PC-9 (cell line): ENCODE measurements around the gene CLDN8. TPM values are rescaled to one million over a fixed set of nuclear protein-coding genes. Genes with fewer than 3 reads are reported as not detected.

Experiments used
- BruUV-seq: library from RNA; stranded (reverse); fragments of 400-500 nt; replicated peaks from 2 replicates; lab custom pipeline; 2021; lab: Mats Ljungman, UMichigan
- CTCF ChIA-PET: fragments of 300-600 bp; sonication (Branson Sonifier 250); formaldehyde crosslinking; loops from one replicate; lab custom pipeline; 2022; ENCODE audit warnings: antibody characterized with exemption; lab: Charles Lee
- POLR2A ChIA-PET: fragments of 300-600 bp; sonication (Branson Sonifier 250); formaldehyde crosslinking; loops from one replicate; lab custom pipeline; 2022; ENCODE audit warnings: antibody characterized with exemption; ENCODE audit not compliant: unreplicated experiment; lab: Charles Lee
- DNase-seq, 2 experiments: peaks; one replicate each; pipeline versions ENCODE4 v3.0.0 to v3.0.0-alpha.2; 2015 to 2022; ENCODE audit warnings: mixed read lengths in 1 of 2
- H2AFZ ChIP-seq: fragments of 200-600 bp; sonication (generic); 2 replicates; pipeline ENCODE4 v1.8.1; 2017; ENCODE audit warnings: antibody characterized with exemption
- H3F3A ChIP-seq: fragments of 200-600 bp; sonication (generic); 2 replicates; pipeline ENCODE4 v1.8.1; 2017; ENCODE audit warnings: antibody characterized with exemption, mild to moderate bottlenecking, low read depth; ENCODE audit not compliant: insufficient read depth
- H3K27ac ChIP-seq: fragments of 200-600 bp; sonication (generic); 2 replicates; pipeline ENCODE4 v1.6.1; 2016; ENCODE audit warnings: mixed run types
- H3K27me3 ChIP-seq: fragments of 200-600 bp; sonication (generic); 2 replicates; pipeline ENCODE4 v1.6.1; 2016; ENCODE audit warnings: low read depth, mixed run types; ENCODE audit not compliant: insufficient read depth
- H3K36me3 ChIP-seq: fragments of 200-600 bp; sonication (generic); 2 replicates; pipeline ENCODE4 v1.6.1; 2016; ENCODE audit warnings: low read depth, mixed run types
- H3K4me1 ChIP-seq: fragments of 200-600 bp; sonication (generic); replicated peaks from 2 replicates; pipeline ENCODE4 v1.6.1; 2016; ENCODE audit warnings: mixed run types; ENCODE audit not compliant: insufficient read depth
- H3K4me2 ChIP-seq: fragments of 200-600 bp; sonication (generic); 2 replicates; pipeline ENCODE4 v1.6.1; 2017; ENCODE audit warnings: mixed run types
- H3K4me3 ChIP-seq: fragments of 200-600 bp; sonication (generic); 2 replicates; pipeline ENCODE4 v1.6.1; 2016; ENCODE audit warnings: mixed run types
- H3K79me2 ChIP-seq: fragments of 200-600 bp; sonication (generic); 2 replicates; pipeline ENCODE4 v1.6.1; 2017; ENCODE audit warnings: low read depth, mixed run types
- H3K9me2 ChIP-seq: fragments of 200-600 bp; sonication (generic); 2 replicates; pipeline ENCODE4 v1.8.1; 2017; ENCODE audit warnings: mild to moderate bottlenecking; ENCODE audit not compliant: insufficient read depth
- H3K9me3 ChIP-seq: fragments of 200-600 bp; sonication (generic); 2 replicates; pipeline ENCODE4 v1.8.1; 2016; ENCODE audit warnings: low read depth; ENCODE audit not compliant: insufficient read depth
- H4K20me1 ChIP-seq: fragments of 200-600 bp; sonication (generic); 2 replicates; pipeline ENCODE4 v1.8.1; 2017; ENCODE audit not compliant: insufficient read depth
- CTCF ChIP-seq: fragments of 200-600 bp; sonication (generic); conservative IDR thresholded peaks from 2 replicates; pipeline ENCODE4 v1.6.1; 2017; ENCODE audit warnings: mixed run types, antibody characterized with exemption, mild to moderate bottlenecking, moderate library complexity
- EZH2 ChIP-seq: fragments of 200-600 bp; sonication (generic); IDR thresholded peaks from 2 replicates; pipeline ENCODE4 v1.8.0; 2017; ENCODE audit warnings: antibody characterized with exemption, low read depth
- intact Hi-C: fragments of 100-400 bp; cut with micrococcal nuclease; formaldehyde crosslinking; loops from one replicate; pipeline ENCODE4 v1.10.0; 2022; ENCODE audit not compliant: unreplicated experiment
- total RNA-seq: library from RNA; stranded (reverse); gene quantifications from 2 replicates; pipeline ENCODE4 v1.2.3, GENCODE V29; 2021

Gene CLDN8
- total RNA-seq, 1 experiment from 2014 or later = 1.2 TPM

- Histone ChIP-seq H3K9me3 (no peaks in the 10 kb centered on the region), H3K79me2 (no peaks in the 10 kb centered on the region), H3K4me2 (no peak overlapping the region), H4K20me1 (no peaks in the 10 kb centered on the region), H3K9me2 (no peaks in the 10 kb centered on the region), H3K27ac (no peak overlapping the region), H3K36me3 (no peaks in the 10 kb centered on the region), H3K4me1 (no peaks in the 10 kb centered on the region), H3K4me3 (no peak overlapping the region), H2AFZ (no peak overlapping the region), H3F3A (no peaks in the 10 kb centered on the region), H3K27me3 (no peaks in the 10 kb centered on the region)
- DNase-seq = no peak
- ChIA-PET CTCF (no interaction called here), POLR2A (no interaction called here)
- intact Hi-C loops = loop anchor here (2.0 to 5.0 kb wide), 2 partner anchors 183 to 213 kb away; no protein-coding TSS in a partner anchor
- BruUV-seq = no TSS peak
- TF ChIP-seq CTCF (no peak), EZH2 (no peak)
These were observed 39.8 kb upstream of the CLDN8 start for GRCh38 chr21:30255679-30256078.

GRCh38 chr21:30251781-30252180 is 35.9 kb upstream of the CLDN8 start:
- Histone ChIP-seq H3K36me3 (no peaks in the 10 kb centered on the region), H3F3A (no peaks in the 10 kb centered on the region), H3K27ac (no peak overlapping the region), H4K20me1 (no peaks in the 10 kb centered on the region), H3K9me2 (no peaks in the 10 kb centered on the region), H3K4me1 (no peaks in the 10 kb centered on the region), H3K9me3 (no peaks in the 10 kb centered on the region), H2AFZ (no peak overlapping the region), H3K27me3 (no peaks in the 10 kb centered on the region), H3K4me2 (no peak overlapping the region), H3K4me3 (no peak overlapping the region), H3K79me2 (no peaks in the 10 kb centered on the region)
- TF ChIP-seq CTCF (no peak), EZH2 (no peak)
- no peak for DNase-seq
- BruUV-seq = no TSS peak
- POLR2A ChIA-PET = no interaction called here
- intact Hi-C loops = no loop called here
- CTCF ChIA-PET = no interaction called here

- Histone ChIP-seq H3K36me3 (no peaks in the 10 kb centered on the region), H3K9me2 (no peaks in the 10 kb centered on the region), H3K4me1 (no peaks in the 10 kb centered on the region), H3K79me2 (no peaks in the 10 kb centered on the region), H2AFZ (no peak overlapping the region), H3K27ac (no peak overlapping the region), H4K20me1 (no peaks in the 10 kb centered on the region), H3K4me2 (no peak overlapping the region), H3F3A (no peaks in the 10 kb centered on the region), H3K27me3 (no peaks in the 10 kb centered on the region), H3K9me3 (no peaks in the 10 kb centered on the region), H3K4me3 (no peak overlapping the region)
- intact Hi-C loops = no loop called here
- TF ChIP-seq EZH2 = no peak
- no peak for TF ChIP-seq CTCF
- no TSS peak for BruUV-seq
- POLR2A ChIA-PET = no interaction called here
- no peak for DNase-seq
- CTCF ChIA-PET = no interaction called here
These were observed 34.0 kb upstream of the CLDN8 start for GRCh38 chr21:30249936-30250335.
